Left renal pelvis (tissue), 4 donors: ENCODE data around the gene OR6C6. TPM values are rescaled to one million over a fixed set of nuclear protein-coding genes. Genes with fewer than 3 reads are reported as not detected.
"Not testable (repeated sequence)": the region's sequence is repeated elsewhere in the genome, so short reads cannot be mapped to it uniquely, and the experiment has no call there.

Experiments
- DNase-seq, 4 donors: peaks; one replicate each; pipeline ENCODE4 v3.0.0-alpha.2; 2013; ENCODE audit warnings: low read depth in 4 of 4, low spot score in 3 of 4
- polyA plus RNA-seq, 4 donors: library from polyadenylated mRNA; unstranded; fragments of 120-200 nt; gene quantifications; one replicate each; pipeline ENCODE4 v1.2.1, GENCODE V29; 2013; ENCODE audit not compliant: insufficient read length in 4 of 4

The OR6C6 gene
- polyA plus RNA-seq, result not detected

- DNase-seq, result no peak
Measured at GRCh38 chr12:55296469-55296868, at the start of gene OR6C6. Gene OR6C6, minus strand, starts transcription at chr12:55296569. Its CDS starts 1,337 bp downstream, at chr12:55295232.

- DNase-seq, result no peak
Measured at GRCh38 chr12:55336002-55336401, 39.6 kb upstream of the OR6C6 start.

- DNase-seq, result no peak
Measured at GRCh38 chr12:55330446-55330845, 34.1 kb upstream of the OR6C6 start, which contains the start of gene OR6C3. Gene OR6C3, plus strand, starts transcription at chr12:55330746. Its CDS starts 955 bp downstream, at chr12:55331701.

GRCh38 chr12:55325801-55326200, 29.4 kb upstream of the OR6C6 start:
- not testable (repeated sequence) for DNase-seq

GRCh38 chr12:55320201-55320600, 23.8 kb upstream of the OR6C6 start:
- DNase-seq, result no peak

GRCh38 chr12:55314043-55314442, 17.7 kb upstream of the OR6C6 start, which contains the start of gene OR6C1:
Gene OR6C1, plus strand, starts transcription at chr12:55314343. Its CDS starts 6,257 bp downstream, at chr12:55320600.
- no peak for DNase-seq

- no peak for DNase-seq
Measured at GRCh38 chr12:55289999-55290398, 6.4 kb downstream of the OR6C6 start.

GRCh38 chr12:55280991-55281390, 15.4 kb downstream of the OR6C6 start:
- DNase-seq, result no peak

GRCh38 chr12:55258303-55258702, 38.1 kb downstream of the OR6C6 start:
- no peak for DNase-seq

- no peak for DNase-seq
Measured at GRCh38 chr12:55256831-55257230, 39.5 kb downstream of the OR6C6 start.

- DNase-seq, result no peak
Measured at GRCh38 chr12:55253281-55253680, 43.1 kb downstream of the OR6C6 start.

GRCh38 chr12:55250944-55251343, 45.4 kb downstream of the OR6C6 start:
- DNase-seq, result no peak

GRCh38 chr12:55246159-55246558, 50.2 kb downstream of the OR6C6 start:
- no peak for DNase-seq

- no peak for DNase-seq
Measured at GRCh38 chr12:55244309-55244708, 52.1 kb downstream of the OR6C6 start, which contains the start of gene OR6C74. Gene OR6C74, plus strand, starts transcription at chr12:55244609. Its CDS starts 2,679 bp downstream, at chr12:55247288.

Other genes starting within 250 kb of the OR6C6 start
- gene OR9K2, start 170.2 kb downstream of the OR6C6 start, polyA plus RNA-seq, result not detected
- gene OR10A7, start 75.5 kb downstream of the OR6C6 start, polyA plus RNA-seq, result not detected
- not detected for gene OR6C74, start 52.0 kb downstream of the OR6C6 start, polyA plus RNA-seq
- not detected for gene OR6C1, start 17.8 kb upstream of the OR6C6 start, polyA plus RNA-seq
- not detected for gene OR6C3, start 34.2 kb upstream of the OR6C6 start, polyA plus RNA-seq
- gene OR6C75, start 66.4 kb upstream of the OR6C6 start, polyA plus RNA-seq, result under 1 TPM in 1 of 4 donors, not detected in 3; 0.04 TPM
- not detected for gene OR6C65, start 104.0 kb upstream of the OR6C6 start, polyA plus RNA-seq
- not detected for gene OR6C76, start 129.7 kb upstream of the OR6C6 start, polyA plus RNA-seq
- not detected for gene OR6C2, start 147.5 kb upstream of the OR6C6 start, polyA plus RNA-seq
- gene OR6C70, start 173.6 kb upstream of the OR6C6 start, polyA plus RNA-seq, result not detected
- gene OR6C68, start 195.8 kb upstream of the OR6C6 start, polyA plus RNA-seq, result not detected